ENCODE data around the gene MON1B.
"Not testable (repeated sequence)": the region's sequence is repeated elsewhere in the genome, so short reads cannot be mapped to it uniquely, and the experiment has no call there.

MON1B gene

GRCh38 chr16:77236063-77236511 lies 45.1 kb downstream of the MON1B start:
- DNase-seq (ENCODE audit: extremely low spot score), result peak; percentile 87
- peak; percentile 98 for TF ChIP-seq CTCF (IDR thresholded peaks at IDR 0.05; ENCODE audit: control extremely low read depth, extremely low read depth, low read depth, missing control alignments)
- CTCF ChIA-PET, result interaction anchor here (0.6 to 7.3 kb wide), 15 partner anchors 8 to 768 kb away, joined by 3 to 184 read pairs (median 6); no protein-coding TSS in a partner anchor
- POLR2A ChIA-PET, result no interaction called here

- CTCF ChIA-PET, result interaction anchor here (7.3 kb wide), 1 partner anchor 347 kb away, joined by 184 read pairs; no protein-coding TSS in a partner anchor
- DNase-seq (ENCODE audit: extremely low spot score), result no peak
- POLR2A ChIA-PET, result no interaction called here
Measured at GRCh38 chr16:77238593-77238992, 47.6 kb downstream of the MON1B start.

GRCh38 chr16:77242471-77242870 lies 51.5 kb downstream of the MON1B start:
- POLR2A ChIA-PET; DNase-seq (ENCODE audit: extremely low spot score); CTCF ChIA-PET: not testable (repeated sequence)

More at GRCh38 chr16:77238593-77238992, 47.6 kb downstream of the MON1B start:
- TF ChIP-seq CTCF (IDR thresholded peaks at IDR 0.05; ENCODE audit: control extremely low read depth, extremely low read depth, low read depth, missing control alignments), result no peak

GRCh38 chr16:77246150-77246549 lies 55.2 kb downstream of the MON1B start:
- DNase-seq (ENCODE audit: extremely low spot score), result no peak
- ChIA-PET CTCF (interaction anchor here (0.9 to 4.3 kb wide), 3 partner anchors 10 to 334 kb away, joined by 3 to 20 read pairs (median 6); no protein-coding TSS in a partner anchor), POLR2A (no interaction called here)
- no peak for TF ChIP-seq CTCF (IDR thresholded peaks at IDR 0.05; ENCODE audit: control extremely low read depth, extremely low read depth, low read depth, missing control alignments)

GRCh38 chr16:77250400-77250799 lies 59.4 kb downstream of the MON1B start:
- POLR2A ChIA-PET, result no interaction called here
- DNase-seq (ENCODE audit: extremely low spot score), result no peak
- CTCF ChIA-PET, result interaction anchor here (1.2 to 1.8 kb wide), 3 partner anchors 13 to 333 kb away, joined by 3 to 4 read pairs (median 3); no protein-coding TSS in a partner anchor
- TF ChIP-seq CTCF (IDR thresholded peaks at IDR 0.05; ENCODE audit: control extremely low read depth, extremely low read depth, low read depth, missing control alignments), result no peak

Measured in GM10248 (cell line).